Fibroblast of skin of back (primary cell): ENCODE measurements around the gene CYSLTR2.
"Not testable (repeated sequence)": the region's sequence is repeated elsewhere in the genome, so short reads cannot be mapped to it uniquely, and the experiment has no call there.

Experiments
- DNase-seq: peaks from one replicate; pipeline ENCODE4 v3.0.0-alpha.2; 2013

CYSLTR2 gene

GRCh38 chr13:48644951-48645350, 8.8 kb upstream of the CYSLTR2 start:
- DNase-seq: no peak

- no peak for DNase-seq
Measured at GRCh38 chr13:48645845-48646244, 7.9 kb upstream of the CYSLTR2 start.

DNA sequence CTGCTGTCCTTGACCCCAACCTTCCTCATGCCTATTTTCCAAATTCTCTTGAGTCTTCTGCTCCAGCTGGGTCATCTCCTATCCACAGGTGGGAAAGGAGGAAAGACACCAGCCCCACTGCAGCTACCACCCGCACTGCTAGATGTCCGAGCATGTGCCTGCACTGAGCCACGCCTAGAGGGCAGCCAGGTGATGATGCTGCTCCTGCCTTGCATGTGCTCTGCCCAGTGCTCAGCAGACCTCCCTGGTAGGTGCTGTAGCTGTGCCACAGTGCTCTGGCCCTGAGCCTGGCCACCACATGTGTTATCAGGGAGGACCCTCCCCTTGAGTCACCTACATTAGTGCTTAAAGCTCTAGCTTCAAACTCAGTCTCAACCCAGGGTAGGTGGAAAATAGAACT, 6.9 kb upstream of the CYSLTR2 start:
- DNase-seq: no peak

DNA sequence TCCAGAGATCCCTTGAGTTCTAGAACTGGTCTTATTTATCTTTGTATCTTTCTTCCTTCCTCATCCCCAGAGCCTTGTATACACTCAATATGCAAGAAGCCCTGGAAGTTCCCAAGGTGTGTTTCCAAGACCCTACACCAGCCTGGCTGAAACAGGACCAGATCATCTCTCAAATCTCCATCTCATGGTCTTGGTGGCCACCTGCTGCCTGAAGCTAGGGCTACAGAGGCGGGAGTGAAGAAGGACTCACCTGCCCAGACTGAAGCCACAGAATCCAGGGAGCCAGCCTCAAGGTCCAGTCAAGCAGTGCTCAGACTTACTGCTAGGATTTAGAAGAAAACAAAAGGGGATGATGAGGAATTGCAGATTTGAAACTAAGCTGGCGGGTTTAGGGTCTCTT, 6.1 kb upstream of the CYSLTR2 start:
- DNase-seq: no peak

- DNase-seq: no peak
Measured at GRCh38 chr13:48648446-48648845, 5.3 kb upstream of the CYSLTR2 start.

GRCh38 chr13:48652851-48653471, 768 bp upstream of the CYSLTR2 start:
- no peak for DNase-seq

- no peak for DNase-seq
Measured at GRCh38 chr13:48654511-48654910, 782 bp downstream of the CYSLTR2 start.

- DNase-seq: no peak
Measured at GRCh38 chr13:48655291-48655690, 1.6 kb downstream of the CYSLTR2 start.

GRCh38 chr13:48656608-48657007, 2.9 kb downstream of the CYSLTR2 start:
- no peak for DNase-seq

DNA sequence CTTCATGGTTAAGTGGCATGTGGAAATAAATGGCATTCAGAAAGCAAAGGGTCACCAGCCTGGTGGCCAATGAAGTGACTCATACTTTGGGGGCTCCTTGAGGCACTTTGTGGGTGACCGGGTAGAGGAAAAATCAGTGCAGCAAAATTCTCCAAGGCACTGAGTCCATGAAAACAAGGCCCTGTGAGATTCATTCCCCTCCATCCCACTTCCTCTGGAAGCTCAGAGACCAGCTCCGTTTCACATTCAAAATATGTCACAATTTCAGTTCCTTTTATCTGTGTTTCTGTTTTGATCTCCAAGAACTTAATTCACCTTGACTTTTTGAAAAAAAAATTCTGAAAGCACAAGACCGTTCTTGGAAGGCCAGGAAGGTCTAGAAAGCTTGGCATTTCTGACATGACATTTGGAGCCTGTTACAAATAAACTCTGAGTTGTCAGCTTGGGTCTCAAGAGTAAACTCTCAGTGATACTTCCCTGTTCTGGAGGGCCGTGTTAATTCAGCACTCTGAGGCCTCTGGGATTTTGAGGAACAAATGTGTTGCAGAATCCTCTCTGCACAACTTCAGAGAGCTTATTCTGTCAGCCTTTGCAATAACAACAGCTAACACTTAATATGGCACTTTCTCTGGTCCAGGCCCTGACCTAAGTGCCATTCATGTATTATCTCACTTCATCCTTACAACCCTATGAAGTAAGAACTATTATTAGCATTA, 6.8 kb downstream of the CYSLTR2 start:
- DNase-seq: no peak

DNA sequence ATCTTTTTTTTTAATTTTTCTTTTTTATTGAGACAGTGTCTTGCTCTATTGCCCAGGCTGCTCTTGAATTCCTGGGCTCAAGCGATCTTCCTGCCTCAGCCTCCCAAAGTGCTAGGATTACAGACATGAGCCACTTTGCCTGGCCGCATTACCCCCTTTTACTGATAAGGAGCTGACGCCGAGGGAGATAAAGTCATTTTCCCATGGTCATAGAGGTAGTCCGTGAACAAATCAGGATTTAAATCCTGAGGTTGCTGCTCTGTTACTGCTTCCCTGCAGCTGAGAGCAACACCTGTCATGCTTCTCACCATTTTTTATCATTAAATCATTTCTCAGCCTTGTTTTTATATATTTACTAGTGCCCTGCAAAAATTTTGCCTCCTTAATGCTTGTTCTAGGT, 7.4 kb downstream of the CYSLTR2 start:
- no peak for DNase-seq

GRCh38 chr13:48662226-48662625, 8.5 kb downstream of the CYSLTR2 start:
- no peak for DNase-seq

DNA sequence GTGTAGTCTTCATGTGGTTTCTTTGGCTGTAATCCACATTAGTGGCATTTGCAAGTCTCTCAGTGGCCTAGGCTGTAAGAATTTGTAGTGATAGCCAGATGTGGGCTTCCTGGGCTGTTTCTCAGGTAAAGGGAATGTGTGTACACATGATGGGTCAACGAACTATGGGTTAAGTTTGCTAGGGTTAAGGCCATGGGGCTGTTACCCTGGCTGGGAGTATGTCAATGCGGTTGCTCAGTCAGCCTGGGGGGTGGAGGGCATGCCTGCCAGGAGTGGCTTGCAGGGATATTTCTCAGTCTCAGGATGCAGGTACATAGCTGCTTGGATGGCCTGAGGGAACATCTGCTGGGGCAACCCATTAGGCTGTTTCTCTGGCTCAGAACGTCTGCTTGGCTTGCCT, 13.4 kb downstream of the CYSLTR2 start:
- DNase-seq: no peak

DNA sequence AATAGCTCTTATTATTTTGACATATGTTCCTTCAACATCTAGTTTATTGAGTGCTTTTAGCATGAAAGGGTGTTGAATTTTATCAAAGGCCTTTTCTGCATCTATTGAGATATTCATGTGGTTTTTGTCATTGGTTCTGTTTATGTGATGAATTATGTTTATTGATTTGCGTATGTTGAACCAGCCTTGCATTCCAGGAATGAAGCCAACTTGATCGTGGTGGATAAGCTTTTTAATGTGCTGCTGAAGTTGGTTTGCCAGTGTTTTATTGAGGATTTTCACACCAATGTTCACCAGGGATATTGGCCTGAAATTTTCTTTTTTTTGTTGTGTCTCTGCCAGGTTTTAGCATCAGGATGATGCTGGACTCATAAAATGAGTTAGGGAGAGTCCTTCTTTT, 17.7 kb downstream of the CYSLTR2 start:
- not testable (repeated sequence) for DNase-seq

DNA sequence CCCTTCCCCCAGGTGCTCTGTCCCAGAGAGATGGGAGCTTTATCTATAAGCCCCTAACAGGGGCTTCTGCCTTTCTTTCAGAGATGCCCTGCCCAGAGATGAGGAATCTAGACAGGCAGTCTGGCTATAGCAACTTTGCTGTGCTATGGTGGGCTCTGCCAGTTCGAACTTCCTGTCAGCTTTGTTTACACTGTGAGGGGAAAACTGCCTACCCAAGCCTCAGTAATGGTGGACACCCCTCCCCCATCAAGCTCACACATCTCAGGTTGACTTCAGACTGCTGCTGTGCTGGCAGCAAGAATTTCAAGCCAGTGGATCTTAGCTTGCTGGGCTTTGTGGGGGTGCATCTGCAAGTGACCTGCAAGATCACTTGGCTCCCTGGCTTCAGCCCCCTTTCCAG, 21.5 kb downstream of the CYSLTR2 start:
- no peak for DNase-seq

- no peak for DNase-seq
Measured at GRCh38 chr13:48678316-48678715, 24.6 kb downstream of the CYSLTR2 start.

GRCh38 chr13:48679941-48680680, 26.4 kb downstream of the CYSLTR2 start:
- DNase-seq: no peak

GRCh38 chr13:48680756-48681392, 27.1 kb downstream of the CYSLTR2 start:
- no peak for DNase-seq

DNA sequence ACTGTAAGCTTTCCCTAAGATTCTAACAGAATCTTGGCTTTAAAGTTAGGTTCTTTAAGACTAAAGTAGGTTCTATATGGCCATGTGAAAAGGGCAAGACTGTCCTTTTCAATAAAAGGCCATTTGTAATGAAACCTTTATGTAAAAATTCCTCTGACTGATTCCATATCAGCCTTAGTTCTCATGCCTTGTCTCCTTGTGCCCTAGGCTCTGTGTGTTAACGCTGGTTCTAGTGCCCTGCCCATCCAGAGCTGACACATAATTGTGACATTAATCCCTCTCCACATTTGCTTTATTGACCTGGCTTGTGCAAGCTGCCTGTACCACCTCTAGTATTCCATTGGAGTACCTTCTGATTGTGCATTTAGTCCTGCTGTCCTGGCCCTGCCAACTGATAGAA, 28.2 kb downstream of the CYSLTR2 start:
- DNase-seq: no peak

DNA sequence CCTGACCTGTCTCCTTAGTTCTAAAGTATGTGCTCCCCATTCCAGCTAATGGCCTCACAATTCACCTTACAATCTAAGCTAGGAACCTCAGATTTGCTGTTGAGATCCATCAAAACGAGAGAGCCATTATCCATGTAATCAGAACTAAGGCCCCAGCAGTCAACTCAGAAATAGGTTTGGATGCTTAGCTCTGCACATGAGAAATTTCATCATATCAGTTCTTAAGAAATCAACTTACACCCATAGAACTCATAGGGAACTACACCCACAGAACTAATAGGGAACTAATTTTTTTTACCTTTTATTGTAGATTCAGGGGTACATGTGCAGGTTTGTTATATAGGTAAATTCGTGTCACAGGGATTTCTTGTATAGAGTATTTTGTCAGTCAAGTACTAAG, 28.7 kb downstream of the CYSLTR2 start:
- no peak for DNase-seq

DNA sequence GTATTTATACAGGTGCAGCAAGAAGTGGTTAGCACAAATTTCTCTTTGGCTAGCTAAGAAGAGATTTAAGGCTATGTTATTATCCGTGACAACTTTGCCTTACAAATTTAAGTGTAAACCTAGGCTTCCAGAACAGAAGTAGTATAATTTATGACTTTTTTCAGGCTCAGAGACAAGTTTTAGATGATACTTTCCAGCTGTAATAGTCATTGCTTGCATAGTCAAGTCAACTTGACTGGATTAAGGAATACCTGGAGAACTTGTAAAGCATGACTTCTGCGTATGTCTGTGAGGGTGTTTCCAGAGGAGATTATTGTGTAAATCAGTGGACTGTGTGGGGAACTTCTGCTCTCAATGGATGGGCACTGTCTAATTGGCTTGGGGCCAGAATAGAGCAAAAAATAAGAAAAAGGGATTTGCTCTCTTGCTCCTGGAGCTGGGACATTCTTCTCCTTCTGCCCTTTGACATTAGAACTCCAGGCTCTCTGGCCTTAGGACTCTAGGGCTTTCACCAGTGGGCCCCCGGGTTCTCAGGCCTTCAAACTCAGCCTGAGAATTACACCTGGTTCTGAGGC, 33.0 kb downstream of the CYSLTR2 start:
- no peak for DNase-seq

DNA sequence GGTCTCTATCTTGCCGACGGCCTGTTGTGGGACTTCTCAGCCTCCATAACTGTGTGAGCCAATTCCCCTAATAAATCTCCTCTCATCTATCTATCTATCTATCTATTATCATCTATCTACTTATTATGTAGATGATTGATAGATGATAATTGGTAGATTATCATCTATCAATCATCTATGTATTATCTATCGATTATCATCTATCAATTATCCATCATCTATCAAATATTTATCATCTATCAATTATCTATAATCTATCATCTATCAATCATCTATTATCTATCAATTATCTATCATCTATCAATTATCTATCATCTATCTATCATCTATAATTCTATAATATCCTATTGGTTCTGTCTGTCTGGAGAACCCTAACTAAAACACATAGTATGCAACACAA, 33.5 kb downstream of the CYSLTR2 start:
- no peak for DNase-seq

DNA sequence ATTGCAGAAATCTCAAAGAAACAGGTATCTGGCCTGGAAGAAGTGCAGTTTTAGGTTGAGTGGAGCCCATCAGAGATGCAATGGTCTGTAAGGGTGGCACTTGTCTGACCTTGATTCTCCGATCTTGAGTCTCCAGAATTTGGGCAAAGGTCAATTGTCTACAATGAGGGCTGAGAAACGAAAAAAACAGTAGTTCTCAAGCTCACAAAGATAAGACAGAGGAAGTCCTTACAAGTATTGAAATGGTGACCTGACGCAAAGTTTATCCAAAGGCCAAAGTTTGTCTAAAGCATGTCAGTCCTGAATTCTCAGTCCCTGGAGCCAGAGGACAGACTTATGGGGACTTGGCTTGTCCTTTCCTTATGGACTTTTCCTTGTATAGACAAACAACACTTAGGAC, 40.3 kb downstream of the CYSLTR2 start:
- no peak for DNase-seq
